Measurements from ENCODE around the gene TBC1D5. TPM values are rescaled to one million over a fixed set of nuclear protein-coding genes. Genes with fewer than 3 reads are reported as not detected.
"Not testable (repeated sequence)": the region's sequence is repeated elsewhere in the genome, so short reads cannot be mapped to it uniquely, and the experiment has no call there.

The TBC1D5 gene
- total RNA-seq, 4 donors from 2014 or later = 21.3 to 86.4 (median 48.1) TPM

DNA sequence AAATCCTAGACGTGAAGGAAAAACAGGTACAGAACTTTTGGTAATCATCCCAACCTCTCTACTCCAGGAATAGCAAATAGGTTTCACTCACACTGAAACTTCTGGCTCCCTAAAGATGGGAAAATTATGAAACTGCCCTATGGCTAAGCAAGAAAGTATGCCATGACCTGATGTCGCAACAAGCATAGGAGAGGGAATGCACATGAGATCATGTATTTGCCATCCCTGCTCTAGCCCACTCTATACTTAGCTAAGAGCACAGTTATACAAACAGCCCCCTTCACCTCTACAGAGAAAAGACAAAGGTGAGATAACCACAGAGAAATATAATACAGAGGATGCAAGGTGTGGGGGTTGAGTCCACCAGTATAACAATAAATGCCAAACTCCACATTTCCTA lies 102.7 kb downstream of the TBC1D5 start:
- intact Hi-C loops (cut with DNase I; ENCODE audit: low total_unique reads) (no loop called here), in situ Hi-C loops (cut with MboI; ENCODE audit: low pct_ligation_motif_present in 1 of 4, low pct_unique_long_range_greater_than_20kb in 1 of 4, low sequenced_read_pairs in 3 of 4) (loop anchor here (10.0 to 25.0 kb wide), 2 partner anchors 195 to 198 kb away; no protein-coding TSS in a partner anchor)
- Histone ChIP-seq H3K4me1 (peaks cover 0 to 14% (median 0%) of the 10 kb centered on the region in 4 donors), H3K36me3 (no peaks in the 10 kb centered on the region), H3K27me3 (no peaks in the 10 kb centered on the region), H3K9me3 (no peaks in the 10 kb centered on the region), H3K27ac (no peak overlapping the region), H3K4me3 (no peak overlapping the region)
- 78 to 88% methylated on average over 1 to 2 of the region's 2 CpGs for WGBS, 2 donors (ENCODE audit: low coverage in 1 of 2)
- DNase-seq = no peak
- TF ChIP-seq, protein P1, sequence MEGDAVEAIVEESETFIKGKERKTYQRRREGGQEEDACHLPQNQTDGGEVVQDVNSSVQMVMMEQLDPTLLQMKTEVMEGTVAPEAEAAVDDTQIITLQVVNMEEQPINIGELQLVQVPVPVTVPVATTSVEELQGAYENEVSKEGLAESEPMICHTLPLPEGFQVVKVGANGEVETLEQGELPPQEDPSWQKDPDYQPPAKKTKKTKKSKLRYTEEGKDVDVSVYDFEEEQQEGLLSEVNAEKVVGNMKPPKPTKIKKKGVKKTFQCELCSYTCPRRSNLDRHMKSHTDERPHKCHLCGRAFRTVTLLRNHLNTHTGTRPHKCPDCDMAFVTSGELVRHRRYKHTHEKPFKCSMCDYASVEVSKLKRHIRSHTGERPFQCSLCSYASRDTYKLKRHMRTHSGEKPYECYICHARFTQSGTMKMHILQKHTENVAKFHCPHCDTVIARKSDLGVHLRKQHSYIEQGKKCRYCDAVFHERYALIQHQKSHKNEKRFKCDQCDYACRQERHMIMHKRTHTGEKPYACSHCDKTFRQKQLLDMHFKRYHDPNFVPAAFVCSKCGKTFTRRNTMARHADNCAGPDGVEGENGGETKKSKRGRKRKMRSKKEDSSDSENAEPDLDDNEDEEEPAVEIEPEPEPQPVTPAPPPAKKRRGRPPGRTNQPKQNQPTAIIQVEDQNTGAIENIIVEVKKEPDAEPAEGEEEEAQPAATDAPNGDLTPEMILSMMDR (IDR thresholded peaks at IDR 0.05) = no peak
- TF ChIP-seq EP300 (IDR thresholded peaks at IDR 0.05; ENCODE audit: low read depth) (no peak), POLR2A (IDR thresholded peaks at IDR 0.05) (no peak), POLR2AphosphoS5 (IDR thresholded peaks at IDR 0.05) (no peak)

DNA sequence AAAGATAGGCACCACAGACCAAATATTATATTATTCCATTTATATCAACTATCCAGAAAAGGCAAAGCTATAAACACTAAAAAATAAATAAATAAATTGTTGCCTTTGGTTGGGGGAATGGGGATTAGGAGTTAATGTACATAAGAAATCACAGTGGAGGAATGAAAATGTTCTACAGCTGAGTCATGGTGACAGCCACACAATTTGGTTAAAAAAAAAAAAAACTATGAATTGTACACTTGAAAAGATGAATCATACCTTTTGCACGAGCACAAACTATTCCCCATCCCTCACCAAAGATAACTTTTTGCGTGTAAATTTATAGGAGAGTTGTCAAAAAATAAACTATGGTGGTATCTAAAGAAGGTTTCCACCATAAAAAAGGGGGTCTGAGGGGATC lies 103.2 kb downstream of the TBC1D5 start:
- H3K4me3 ChIP-seq = no peak overlapping the region
- no peak overlapping the region for H3K27ac ChIP-seq
- no peaks in the 10 kb centered on the region for H3K9me3 ChIP-seq
- in situ Hi-C loops (cut with MboI; ENCODE audit: low pct_ligation_motif_present in 1 of 4, low pct_unique_long_range_greater_than_20kb in 1 of 4, low sequenced_read_pairs in 3 of 4) (loop anchor here in 3 of 4 donors (25.0 kb wide), 1 partner anchor 198 kb away; no protein-coding TSS in a partner anchor), intact Hi-C loops (cut with DNase I; ENCODE audit: low total_unique reads) (no loop called here)
- no peaks in the 10 kb centered on the region for H3K27me3 ChIP-seq
- H3K36me3 ChIP-seq = no peaks in the 10 kb centered on the region
- no peak for DNase-seq
- TF ChIP-seq, protein P1 (IDR thresholded peaks at IDR 0.05) = no peak
- TF ChIP-seq POLR2AphosphoS5 (IDR thresholded peaks at IDR 0.05) = no peak
- TF ChIP-seq EP300 (IDR thresholded peaks at IDR 0.05; ENCODE audit: low read depth) = no peak
- no peak for TF ChIP-seq POLR2A (IDR thresholded peaks at IDR 0.05)
- H3K4me1 ChIP-seq = peaks cover 0 to 9% (median 0%) of the 10 kb centered on the region in 4 donors
- WGBS, 2 donors (ENCODE audit: low coverage in 1 of 2) = 67 to 87% methylated on average over 2 of the region's 2 CpGs

DNA sequence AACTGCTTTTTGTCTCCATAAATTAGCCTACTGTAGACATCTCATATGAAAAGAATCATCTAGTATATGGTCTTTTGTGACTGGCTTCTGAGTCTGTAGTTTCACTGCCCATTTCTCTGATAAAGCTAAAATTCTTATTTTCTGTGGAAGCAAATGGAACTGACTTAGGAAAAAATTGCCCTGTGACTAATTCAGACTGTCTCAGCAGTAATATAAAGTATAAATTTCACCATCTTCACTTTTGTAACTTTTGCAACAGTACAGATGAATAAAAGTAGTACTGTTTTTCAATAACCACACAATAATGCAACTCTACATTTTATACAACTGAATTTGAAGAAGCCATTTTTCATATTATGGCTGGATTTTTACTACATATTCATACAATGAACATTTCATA lies 104.1 kb downstream of the TBC1D5 start:
- DNase-seq = no peak
- in situ Hi-C loops (cut with MboI; ENCODE audit: low pct_ligation_motif_present in 1 of 4, low pct_unique_long_range_greater_than_20kb in 1 of 4, low sequenced_read_pairs in 3 of 4) = loop anchor here in 3 of 4 donors (25.0 kb wide), 1 partner anchor 199 kb away; no protein-coding TSS in a partner anchor
- Histone ChIP-seq H3K27me3 (no peaks in the 10 kb centered on the region), H3K36me3 (no peaks in the 10 kb centered on the region), H3K27ac (no peak overlapping the region), H3K4me1 (peaks cover 0 to 5% (median 0%) of the 10 kb centered on the region in 4 donors), H3K9me3 (no peaks in the 10 kb centered on the region), H3K4me3 (no peak overlapping the region)
- intact Hi-C loops (cut with DNase I; ENCODE audit: low total_unique reads) = no loop called here
- TF ChIP-seq EP300 (IDR thresholded peaks at IDR 0.05; ENCODE audit: low read depth) (no peak), POLR2AphosphoS5 (IDR thresholded peaks at IDR 0.05) (no peak), POLR2A (IDR thresholded peaks at IDR 0.05) (no peak)
- TF ChIP-seq, protein P1 (IDR thresholded peaks at IDR 0.05) = no peak

DNA sequence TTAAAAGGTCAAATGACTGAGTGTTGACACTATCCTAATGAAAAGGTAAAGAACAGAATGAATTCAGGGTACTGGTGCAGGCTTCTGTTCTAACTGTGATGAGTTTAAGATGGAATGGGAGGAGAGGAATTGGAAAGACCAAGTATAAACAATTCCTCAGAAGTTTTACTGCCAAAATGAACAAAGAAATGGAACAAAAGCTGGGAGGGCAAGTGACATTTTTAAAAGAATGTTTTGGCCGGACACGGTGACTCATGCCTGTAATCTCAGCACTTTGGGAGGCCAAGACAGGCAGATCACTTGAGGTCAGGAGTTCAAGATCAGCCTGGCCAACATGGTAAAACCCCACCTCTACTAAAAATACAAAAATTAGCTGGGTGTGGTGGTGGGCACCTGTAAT lies 106.8 kb downstream of the TBC1D5 start:
- DNase-seq; intact Hi-C loops (cut with DNase I; ENCODE audit: low total_unique reads); H3K27ac ChIP-seq; H3K4me3 ChIP-seq; H3K27me3 ChIP-seq; H3K9me3 ChIP-seq; H3K4me1 ChIP-seq; H3K36me3 ChIP-seq: not testable (repeated sequence)
- in situ Hi-C loops (cut with MboI; ENCODE audit: low pct_ligation_motif_present in 1 of 4, low pct_unique_long_range_greater_than_20kb in 1 of 4, low sequenced_read_pairs in 3 of 4) = loop anchor here in 3 of 4 donors (25.0 kb wide), 1 partner anchor 202 kb away; no protein-coding TSS in a partner anchor
- 59 to 95% methylated on average over 2 of the region's 2 CpGs for WGBS, 2 donors (ENCODE audit: low coverage in 1 of 2)

DNA sequence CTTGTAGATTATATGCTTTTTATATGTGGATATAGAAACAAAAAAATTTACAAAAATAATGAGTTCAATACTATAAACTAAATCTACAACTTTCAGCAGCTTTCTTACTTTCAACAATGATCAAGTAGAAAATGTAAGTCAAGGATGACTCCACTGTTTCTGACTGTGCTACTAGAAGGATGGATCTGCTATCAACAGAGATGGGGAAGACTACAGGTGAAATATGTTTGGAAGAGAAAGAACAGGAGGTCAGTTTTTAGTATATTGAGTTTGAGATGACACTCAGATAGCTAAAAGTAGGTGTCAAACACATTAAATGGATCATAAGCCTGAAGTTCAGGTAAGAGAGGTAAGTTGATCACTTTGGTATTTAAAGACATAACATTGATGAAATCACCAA lies 107.5 kb downstream of the TBC1D5 start:
- no peak for DNase-seq
- Histone ChIP-seq H3K27ac (no peak overlapping the region), H3K9me3 (no peaks in the 10 kb centered on the region), H3K36me3 (no peaks in the 10 kb centered on the region), H3K27me3 (no peaks in the 10 kb centered on the region), H3K4me3 (no peak overlapping the region), H3K4me1 (peaks cover 0 to 5% (median 0%) of the 10 kb centered on the region in 4 donors)
- in situ Hi-C loops (cut with MboI; ENCODE audit: low pct_ligation_motif_present in 1 of 4, low pct_unique_long_range_greater_than_20kb in 1 of 4, low sequenced_read_pairs in 3 of 4) (loop anchor here in 3 of 4 donors (25.0 kb wide), 1 partner anchor 202 kb away; no protein-coding TSS in a partner anchor), intact Hi-C loops (cut with DNase I; ENCODE audit: low total_unique reads) (no loop called here)
- no peak for TF ChIP-seq EP300 (IDR thresholded peaks at IDR 0.05; ENCODE audit: low read depth)
- TF ChIP-seq, protein P1 (IDR thresholded peaks at IDR 0.05) = no peak
- no peak for TF ChIP-seq POLR2A (IDR thresholded peaks at IDR 0.05)
- TF ChIP-seq POLR2AphosphoS5 (IDR thresholded peaks at IDR 0.05) = no peak
